Hematopoietic multipotent progenitor cell treated with erythropoietin and hydrocortisone succinate and interleukin-3 and kit ligand, for 17 days (in vitro differentiated cells): Measurements from ENCODE around the gene NPSR1.

Experiments used
- DNase-seq: peaks from one replicate; pipeline ENCODE4 v3.0.0-alpha.2; 2015; ENCODE audit warnings: low spot score

NPSR1 gene

DNA sequence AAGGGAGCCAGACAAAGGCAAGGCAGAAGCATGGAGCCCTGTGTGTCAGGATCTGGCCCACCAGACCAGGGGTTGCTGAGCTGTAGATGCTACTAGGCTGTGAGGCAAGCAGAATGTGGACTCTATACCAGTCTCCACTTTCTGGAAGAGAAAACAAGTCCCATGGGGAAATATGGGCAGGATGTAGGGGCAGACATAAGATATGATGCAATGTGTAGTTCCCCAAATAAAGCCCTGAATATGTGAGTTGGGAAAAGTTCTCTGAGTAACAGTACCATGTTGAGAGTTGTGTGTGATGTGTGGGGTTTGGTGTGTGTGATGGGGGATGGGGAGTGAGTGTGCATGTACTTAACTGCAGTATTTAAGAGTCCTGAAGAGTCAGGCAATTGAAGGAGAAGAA is 62.3 kb downstream of the NPSR1 start:
- DNase-seq, result no peak

DNA sequence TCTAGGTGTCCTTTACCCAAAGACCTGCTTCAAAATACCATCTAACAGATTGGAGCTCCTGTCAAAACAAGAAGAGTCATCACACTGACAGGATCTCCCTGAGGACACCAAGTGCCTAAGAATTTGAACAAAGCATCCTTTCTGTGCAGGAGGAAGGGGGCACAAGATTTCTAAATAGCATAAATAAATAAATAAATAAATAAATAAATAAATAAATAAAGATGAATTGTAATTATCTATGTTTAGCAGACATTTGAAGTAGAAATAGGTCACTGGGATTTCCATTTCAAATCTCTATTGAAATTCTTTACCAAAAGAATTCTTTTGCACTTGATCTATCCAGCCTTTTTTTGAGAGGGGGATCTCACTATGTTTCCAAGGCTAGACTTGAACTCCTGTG is 65.3 kb downstream of the NPSR1 start:
- DNase-seq, result no peak

DNA sequence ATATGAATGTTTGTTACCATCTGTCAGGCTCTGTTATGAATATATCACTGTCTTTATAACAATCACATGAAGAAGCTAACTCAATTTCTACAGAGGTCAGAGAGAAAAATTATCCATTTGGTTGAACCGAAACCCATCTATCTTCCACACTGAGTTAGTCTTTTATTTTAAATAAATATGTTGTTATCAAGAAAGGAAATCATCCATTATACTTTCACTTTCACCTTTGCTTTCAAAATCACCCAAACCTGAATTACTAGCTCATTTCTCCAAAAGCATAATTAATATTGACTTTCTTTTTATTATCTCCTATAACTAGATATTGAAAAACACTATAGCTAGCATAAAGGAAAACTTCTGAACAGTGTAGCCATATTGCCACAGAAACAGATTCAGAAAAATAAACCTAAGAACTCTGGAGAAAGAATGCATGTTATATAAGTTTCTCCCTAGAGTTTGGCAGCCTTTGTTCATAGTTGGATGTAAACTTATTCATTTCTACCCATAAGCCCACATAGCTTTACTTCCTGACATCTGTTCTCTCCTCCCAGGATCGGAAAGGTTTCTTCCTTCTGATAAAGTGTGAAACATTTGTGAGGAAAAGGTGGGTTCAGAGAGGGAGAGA is 66.0 kb downstream of the NPSR1 start:
- no peak for DNase-seq

DNA sequence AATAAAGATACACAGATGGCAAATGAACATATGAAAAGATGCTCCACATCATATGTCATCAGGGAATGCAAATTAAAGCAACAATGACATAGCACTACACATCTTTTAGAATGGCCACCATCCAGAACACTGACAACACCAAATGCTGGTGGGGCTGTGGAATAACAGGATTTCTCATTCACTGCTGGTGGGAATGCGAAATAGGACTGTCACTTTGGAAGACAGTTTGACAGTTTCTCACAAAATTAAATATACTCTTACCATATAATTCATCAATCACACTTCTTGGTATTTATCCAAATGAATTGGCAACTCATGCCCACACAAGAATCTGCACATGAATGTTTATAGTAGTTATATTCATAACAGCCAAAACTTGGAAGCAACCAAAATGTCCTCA is 68.2 kb downstream of the NPSR1 start:
- DNase-seq, result no peak

DNA sequence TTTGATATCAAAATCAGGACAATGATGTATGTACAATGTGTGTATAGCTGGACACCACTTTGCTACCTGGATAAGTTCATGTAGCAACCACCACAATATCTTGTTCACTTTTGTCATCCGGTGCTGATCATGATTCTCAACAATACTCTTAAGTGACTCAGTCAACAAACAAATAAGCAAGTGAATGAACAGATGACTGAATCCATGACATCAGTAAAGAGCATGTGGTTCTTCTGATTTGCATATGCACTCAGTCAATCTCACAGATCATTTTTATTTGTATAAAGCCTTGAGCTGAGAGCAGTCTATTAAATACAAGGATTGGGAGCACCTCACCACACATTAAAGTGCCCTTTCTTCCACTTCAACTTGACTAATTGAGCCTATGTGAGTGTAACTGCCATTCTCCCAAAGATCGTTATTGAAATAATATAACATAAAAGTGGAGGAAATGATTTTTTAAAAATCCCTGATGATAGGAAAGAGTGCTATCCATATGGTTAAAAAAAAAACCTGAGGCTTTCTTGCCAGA is 69.5 kb downstream of the NPSR1 start:
- DNase-seq, result no peak

DNA sequence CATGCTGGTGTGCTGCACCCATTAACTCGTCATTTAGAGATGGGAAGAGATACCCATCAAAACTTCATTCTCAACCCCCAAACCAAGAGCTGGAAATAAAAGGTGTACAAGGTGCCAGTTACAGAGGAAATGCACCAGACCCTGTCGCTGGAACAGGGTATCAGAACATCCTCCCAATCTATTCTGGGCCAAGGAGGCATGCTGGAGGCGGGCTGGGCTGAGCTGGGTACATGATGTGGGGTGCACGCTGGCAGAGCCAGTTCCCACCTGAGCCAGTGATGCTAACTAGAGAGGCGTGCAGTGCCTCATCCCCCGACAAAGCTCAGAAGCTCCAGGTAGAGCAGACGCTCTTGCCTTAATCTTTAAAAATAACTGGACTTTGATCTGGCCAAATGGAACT is 70.1 kb downstream of the NPSR1 start:
- no peak for DNase-seq

DNA sequence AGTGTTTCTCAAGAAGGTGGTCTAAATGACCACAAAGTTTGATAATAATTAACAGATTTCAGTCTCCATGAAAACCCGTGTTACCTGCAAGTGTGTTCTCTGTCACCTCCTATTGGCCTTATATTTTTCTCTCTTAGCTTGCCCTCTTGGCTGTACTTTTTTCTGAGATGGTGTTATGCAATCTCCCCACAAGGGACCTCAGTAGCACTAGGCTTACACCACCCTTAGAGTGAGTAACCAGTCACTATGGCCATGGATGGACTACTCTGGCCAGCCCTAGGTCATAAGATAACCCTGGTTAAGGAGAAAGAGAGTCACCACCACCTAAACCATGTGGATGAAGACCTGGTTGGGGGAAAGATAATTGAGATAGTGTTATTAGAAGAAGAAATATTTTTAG is 76.8 kb downstream of the NPSR1 start:
- DNase-seq, result no peak

DNA sequence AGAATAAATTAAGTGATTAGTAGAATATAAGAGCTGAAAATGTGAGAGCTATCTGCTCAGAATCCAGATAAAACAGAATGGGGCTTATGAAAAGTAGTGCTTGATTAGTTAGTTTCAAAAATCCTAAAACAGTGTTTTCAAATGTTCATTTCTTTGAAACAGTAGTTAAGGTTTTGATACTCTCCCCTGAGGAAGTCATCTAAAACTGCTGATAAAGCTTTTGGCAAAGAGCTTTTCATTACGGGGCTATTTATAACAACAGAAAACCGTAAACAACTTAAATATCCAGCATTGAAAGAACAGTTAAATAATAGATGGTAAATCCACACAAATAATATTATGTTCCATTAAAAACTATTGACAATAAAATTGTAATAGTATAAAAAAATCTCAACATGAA is 77.5 kb downstream of the NPSR1 start:
- DNase-seq, result no peak

DNA sequence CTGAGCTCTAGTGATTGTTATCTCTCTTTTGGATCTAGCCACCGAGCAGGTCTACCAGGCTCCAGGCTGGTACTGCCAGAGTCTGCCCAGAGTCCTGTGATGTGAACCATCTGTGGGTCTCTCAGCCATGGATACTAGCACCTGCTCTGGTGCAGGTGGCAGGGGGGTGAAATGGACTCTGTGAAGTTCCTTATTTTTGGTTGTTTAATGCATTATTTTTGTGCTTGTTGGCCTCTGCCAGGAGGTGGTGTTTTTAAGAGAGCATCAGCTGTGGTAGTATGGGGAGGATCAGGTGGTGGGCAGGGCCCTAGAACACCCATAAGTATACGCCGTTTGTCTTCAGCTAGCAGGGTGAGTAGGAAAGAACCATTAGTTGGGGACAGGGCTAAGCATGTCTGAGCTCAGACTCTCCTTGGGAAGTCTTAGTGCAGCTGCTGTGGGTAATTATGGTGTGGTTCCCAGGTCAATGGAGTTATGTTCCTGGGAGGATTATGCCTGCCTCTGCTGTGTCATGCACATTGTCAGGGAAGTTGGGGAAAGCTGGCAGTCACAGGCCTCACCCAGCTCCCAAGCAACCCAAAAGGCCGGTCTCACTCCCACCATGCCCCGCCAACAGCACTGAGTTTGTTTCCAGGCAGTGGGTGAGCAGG is 81.8 kb downstream of the NPSR1 start:
- no peak for DNase-seq

DNA sequence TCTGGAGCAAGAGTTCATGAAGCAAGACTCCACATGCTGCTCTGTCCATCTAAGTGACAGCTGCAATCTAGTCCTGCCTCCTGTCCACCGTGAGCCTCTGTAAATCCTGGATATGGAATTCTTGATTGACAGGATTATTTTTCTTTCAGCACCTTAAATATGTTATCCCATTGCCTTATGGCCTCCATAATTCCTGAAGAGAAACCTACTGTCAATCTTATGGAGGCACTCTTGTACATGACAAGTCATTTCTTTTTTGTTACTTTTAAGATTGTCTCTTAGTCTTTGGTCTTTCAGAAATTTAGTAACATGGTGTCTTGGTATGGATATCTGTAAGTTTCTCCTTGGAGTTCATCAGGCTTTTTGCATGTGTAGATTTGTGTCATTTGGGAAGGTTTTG is 82.8 kb downstream of the NPSR1 start:
- no peak for DNase-seq

DNA sequence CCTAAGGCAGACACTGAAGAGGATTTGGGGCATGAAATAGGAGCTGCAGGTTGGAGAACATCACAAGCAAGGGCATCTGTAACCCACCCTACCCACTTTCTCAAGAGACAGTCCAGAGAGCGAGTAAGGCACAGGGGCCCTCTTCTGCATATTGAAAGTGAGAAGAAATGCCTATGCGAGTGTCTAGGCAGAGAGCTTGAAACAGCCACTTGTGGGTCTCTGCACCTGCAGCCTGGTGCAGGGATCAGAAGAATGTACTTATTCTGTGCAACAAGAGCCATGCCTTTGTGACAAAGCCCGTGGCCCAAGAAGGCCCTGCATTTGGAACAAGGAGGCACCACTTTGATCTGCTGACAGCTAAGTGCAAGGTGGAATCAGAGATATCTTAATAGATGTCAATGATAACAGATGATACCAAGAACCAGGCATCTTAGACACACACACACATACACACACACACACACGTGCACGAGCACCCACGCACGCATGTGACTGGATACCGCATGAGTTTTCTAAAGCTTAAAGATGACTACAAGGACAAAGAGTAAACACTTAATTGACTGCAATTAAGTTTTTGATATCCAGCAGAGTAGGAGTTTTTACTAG is 89.3 kb downstream of the NPSR1 start:
- no peak for DNase-seq

DNA sequence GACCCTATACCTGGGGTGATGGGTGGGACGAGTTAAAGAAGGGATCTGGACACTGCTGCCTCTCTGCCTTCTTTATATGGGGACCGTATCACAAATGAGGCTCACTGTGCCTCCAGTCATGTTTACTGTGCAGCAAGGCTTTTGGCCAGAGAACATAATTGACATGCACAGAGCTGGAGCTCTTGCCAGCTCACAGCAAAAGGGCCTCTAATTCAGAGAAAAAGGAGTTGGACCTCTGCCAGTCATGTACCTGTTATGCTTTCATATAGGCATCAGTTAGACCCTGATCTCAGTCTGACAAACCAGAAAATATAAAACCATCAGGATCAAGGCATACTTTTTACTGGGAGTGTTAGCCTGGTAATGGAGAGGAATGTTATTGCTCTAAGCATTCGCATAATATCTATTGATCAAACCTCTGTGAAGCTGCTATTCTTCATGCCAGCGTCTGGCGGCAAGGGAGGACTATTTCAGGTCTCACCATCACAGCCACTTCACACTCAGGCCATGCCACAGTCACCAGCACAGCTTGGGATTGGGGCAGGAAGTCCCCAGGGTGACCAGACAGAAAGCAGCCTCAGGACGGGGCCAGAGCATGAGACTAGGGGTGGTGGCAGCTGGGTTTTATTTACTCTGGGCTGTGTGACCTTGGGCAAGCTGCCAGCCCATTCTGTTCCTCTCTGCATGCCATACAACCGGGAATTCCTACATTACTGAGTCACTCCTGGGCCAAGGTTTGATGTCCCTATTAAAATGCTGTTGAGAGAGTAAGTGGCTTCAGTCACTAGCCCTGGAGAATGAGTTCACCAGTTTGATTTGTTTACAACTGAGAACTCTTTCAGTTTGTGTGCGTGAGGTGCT is 90.1 kb downstream of the NPSR1 start:
- DNase-seq, result no peak

DNA sequence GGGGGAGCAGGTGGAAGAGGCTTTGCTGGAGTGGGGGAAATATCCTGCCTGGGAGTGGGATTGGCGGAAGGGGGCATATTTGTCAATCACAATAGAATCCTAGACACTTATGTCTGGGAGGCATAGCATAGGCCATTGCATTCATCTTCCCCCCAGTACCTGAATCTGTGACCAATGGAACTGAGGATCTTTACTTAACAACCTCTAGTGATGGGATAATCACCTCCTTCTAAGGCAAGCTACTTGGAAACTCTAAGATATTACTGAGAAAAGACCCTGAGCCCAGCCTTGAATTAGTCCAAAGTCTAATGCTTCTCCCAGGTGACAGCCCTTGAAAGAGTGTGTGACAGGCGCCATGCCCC is 90.7 kb downstream of the NPSR1 start:
- DNase-seq, result no peak

DNA sequence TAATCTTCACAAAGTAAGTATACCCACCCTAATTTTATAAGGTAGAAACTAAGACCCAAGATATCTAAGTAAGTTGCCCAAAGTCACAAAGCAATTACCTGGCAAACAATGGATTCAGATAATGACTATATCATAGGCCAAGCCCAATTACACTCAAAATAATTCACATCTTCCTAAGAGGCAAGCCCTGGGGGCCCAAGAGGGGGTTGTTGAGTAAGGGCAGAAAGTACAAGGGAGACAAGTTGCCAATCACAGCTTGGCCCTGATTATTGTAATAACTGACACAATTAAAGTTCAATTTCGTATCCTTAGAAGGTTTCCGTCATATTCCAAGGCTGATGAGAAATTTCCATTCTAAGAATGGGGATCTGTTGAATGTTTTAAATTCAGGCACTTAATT is 91.4 kb downstream of the NPSR1 start:
- DNase-seq, result no peak

DNA sequence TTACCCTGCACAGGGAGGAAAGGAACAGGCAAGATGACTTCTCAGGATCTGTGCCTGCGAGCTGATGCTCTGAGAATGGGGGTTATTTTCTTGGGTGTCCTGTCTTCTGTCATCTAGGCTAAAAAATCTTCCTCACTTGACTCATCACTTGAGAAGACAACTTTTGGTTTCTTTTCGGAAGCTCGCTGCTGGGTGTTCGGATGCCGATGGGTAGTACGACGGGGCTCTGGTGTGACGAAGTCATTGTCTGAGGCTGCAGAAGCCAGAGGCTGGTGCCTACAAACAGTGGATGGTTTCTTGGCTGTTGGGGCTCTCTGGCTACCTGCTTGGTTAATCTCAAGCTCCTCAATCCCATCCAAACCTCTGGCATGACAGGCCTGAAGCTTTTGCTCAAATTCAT is 92.2 kb downstream of the NPSR1 start:
- DNase-seq, result no peak

DNA sequence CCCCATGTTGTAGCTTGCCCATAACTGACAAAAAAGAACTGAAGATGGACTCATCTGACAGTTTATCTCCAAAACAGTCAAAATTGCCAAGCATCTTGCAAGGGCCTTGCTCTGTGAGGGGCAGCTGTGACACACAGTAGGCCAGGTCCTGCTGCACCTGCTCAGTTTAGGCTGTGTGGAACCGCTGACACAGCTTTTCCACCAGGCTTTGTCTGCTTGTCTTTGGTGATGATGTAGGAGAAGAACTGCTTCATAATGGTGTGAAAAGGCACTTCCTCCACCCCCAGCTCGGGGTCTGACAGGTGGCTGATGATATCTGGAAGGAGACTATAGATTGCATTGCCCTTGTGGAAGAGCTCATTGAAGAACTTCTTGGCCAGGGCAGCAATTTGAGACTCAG is 92.6 kb downstream of the NPSR1 start:
- DNase-seq, result no peak

DNA sequence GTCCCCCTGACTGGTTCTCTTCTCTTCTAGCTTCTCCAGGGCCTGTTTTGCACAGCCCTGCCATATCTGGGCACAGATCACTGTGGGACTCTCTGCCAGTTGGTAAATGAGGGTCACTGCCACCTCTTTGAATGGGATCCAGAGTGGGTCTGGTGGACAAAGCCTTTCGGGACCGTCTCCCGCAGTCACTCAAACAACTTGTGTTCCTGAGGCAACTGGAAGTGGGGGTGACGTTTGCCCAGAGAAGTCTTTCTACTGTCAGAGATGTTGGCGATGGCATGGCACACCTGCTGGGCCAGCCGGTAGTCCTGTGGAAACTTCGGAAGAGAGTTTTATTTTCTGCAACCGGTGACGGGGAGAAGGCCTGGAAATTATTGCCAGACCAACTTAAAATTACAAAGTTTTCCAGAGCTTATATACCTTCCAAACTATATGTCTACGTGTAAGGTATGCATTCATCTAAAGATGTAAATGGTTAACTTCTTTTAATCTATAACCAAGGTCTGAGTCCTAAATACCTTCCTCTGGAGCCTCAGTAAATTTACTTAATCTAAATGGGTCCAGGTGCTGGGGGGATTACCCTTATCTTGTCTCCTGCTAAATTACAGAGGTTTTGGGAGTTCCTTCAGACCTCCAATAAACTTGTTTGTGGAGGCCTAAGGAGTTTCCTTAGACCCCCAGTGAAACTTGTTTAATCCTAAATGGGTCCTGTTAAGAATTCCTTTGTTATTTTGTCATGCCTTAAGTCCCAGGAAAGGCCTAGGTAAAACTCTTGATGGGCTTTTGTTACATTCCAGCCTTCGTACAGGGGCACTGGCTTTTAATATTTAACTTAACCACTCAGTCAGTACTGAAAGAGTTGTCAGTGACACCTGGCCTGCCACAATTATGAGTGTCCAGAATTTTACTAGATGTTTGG is 94.0 kb downstream of the NPSR1 start:
- DNase-seq, result no peak

DNA sequence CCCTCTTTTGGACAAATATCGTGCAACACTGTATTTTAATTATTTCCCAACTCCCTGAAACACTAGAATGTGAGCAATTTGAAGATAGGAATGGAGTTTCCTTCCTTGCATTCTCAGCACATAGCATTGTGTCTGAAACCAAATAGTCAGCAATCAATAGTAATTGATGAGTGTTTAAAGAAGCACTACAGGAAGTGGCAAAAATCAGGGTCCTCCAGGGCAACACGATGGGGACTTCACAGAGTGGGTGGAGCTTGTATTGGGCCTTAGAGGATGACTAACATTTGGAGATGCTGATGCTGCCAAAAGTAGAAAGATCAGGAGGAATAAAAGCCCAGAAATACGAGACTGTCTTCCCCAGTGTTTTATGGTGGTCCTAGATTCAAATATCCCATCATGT is 94.9 kb downstream of the NPSR1 start:
- DNase-seq, result no peak

DNA sequence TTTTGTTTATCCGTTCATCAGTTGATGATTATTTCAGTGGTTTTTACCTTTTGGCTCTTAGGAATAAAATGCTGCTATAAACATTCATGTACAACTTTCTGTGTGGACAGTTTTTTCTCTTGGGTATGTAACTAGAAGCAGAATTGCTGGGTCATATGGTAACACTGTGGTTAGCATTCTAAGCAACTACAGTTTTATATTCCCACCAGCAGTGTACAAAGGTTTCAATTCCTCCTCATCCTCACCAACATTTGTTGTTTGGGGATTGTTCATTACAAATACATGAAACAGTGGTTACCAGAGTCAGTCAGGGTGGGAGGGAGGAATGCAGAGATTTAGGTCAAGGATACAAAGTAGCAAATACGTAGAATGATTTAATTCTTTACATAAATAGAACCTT is 97.0 kb downstream of the NPSR1 start:
- DNase-seq, result no peak

DNA sequence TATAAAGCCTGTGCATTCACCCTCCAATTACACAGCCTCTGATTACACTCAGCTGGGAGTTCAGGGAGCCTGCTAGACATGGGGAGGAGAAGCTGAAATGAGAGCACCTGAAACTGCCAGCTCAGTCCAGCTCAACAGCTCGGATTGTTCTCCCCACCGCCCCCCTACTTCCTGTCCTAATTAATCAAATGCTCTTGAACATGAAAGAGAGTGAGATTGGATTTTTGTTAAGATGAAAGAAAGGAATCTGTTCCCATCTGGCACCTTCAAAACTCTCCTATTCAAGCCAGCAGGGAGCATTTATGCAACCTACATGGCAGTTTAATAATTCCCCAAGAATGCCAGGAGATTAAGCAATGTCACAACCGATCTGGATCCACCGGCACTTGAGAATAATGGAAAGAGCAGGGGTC is 98.0 kb downstream of the NPSR1 start:
- no peak for DNase-seq

DNA sequence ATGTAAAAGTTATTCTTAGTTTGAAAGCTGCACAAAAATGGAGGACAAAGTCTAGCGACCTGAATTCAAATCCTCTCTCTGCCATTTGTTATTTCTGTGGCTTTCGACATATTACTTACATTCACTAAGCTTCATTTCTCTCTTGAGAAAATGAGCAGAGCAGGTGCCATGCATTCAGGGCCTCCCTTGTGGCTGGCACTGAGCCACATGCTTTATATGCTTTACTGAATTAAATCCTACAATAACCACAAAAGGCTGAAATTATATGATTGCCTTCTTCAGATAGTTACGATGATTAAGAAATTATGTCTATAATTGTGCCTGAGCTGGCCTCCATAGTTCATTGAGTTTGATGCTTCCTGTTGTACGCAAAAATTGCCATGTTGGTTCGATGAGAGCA is 98.7 kb downstream of the NPSR1 start:
- no peak for DNase-seq
